Activated CD4-positive, alpha-beta T cell treated with anti-CD3 and anti-CD28 coated beads for 1 hour (primary cell): ENCODE measurements around the gene MPZL1.

Experiments used
- DNase-seq: peaks from one replicate; pipeline ENCODE4 v3.0.0-alpha.2; 2020

MPZL1 gene

GRCh38 chr1:167752219-167752985, 30.6 kb downstream of the MPZL1 start:
- no peak for DNase-seq

- DNase-seq: no peak
Measured at GRCh38 chr1:167755654-167756053, 33.9 kb downstream of the MPZL1 start.

DNA sequence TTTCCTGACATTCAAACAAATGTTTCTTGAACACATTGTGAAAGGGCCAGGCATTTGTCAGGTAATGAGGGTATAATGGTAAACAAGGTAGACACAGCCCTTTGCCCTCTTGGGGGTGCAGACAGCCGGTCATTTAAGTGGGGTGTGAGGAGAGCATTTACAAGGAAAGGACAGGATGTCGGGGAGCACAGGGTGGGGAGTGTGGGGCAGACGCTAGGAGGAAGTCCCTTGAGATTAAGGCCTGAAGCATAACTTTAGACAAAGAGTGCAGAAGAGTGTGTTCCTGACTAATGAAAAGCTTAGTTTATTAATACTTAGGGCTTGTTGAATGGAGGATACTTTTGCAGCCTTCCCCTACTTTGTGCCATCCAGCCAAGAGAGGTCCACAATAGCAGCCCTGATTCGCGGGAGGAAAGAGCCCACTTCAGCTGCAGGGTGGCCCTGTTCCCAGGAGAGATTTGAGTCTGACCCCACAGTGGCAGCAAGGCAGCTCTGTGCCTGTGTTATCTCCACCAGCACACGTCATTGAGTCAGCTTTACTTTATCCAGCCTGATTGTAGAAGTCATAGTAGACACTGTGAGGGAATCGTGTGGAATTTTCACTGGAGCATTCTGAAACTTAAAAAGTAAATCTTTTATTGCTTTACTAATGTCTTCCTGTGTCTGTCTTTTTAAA, 35.1 kb downstream of the MPZL1 start:
- DNase-seq: no peak

GRCh38 chr1:167757433-167758309, 35.9 kb downstream of the MPZL1 start:
- no peak for DNase-seq

DNA sequence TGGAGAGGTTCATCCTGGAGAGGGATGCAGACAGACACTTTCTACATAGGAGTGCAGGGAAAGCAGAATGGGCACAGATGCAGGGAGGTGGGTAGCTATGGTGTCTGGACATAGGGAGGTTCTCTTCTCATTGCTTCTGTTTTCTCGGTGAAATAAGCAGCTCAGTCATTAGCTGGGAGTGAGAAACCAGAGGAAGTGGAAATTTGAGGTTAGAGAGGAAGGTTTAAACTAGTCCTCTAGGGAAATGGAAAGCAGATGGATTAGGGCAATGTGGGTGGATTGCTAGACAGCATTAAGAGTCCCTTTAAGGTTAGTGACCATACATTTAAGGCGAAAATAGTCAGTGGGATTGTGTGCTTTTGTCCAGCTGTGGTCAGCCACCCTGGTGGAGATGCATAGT, 39.6 kb downstream of the MPZL1 start:
- DNase-seq: no peak

GRCh38 chr1:167762061-167762746, 40.4 kb downstream of the MPZL1 start:
- DNase-seq: no peak

DNA sequence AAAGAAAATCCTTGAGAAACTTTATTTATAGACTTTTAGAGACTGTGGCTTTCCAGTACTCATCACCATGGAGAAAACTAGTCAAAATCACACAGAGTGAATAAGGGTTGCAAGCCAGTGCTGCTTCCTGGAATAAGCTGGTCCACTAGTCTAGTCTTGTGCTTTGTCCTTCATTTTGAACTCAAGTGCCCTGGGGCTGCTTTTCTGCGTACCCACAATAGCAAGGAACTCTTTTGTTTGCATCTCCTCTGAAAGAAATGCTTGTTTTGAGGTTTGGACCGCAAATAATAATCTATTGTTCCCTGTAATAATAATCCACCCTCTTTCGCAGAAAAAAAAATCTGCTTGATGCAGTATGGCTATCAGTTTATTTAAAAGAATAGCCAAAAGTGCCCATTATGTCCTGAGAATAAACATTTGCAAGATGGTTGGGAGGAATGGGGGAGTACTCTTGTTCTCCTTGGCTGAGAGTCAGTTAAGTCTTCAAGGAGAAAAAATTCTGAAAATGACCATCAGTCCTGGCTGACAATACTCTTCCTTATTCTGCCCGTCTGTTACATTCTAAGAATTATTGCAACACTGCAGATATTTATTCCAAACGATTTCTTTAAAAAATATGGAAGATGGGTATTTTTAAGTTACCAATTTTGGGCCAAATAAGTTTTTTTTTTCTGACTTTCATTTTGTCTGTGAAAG, 41.9 kb downstream of the MPZL1 start:
- DNase-seq: no peak

- DNase-seq: no peak
Measured at GRCh38 chr1:167764458-167765330, 42.9 kb downstream of the MPZL1 start.

GRCh38 chr1:167765496-167765895, 43.7 kb downstream of the MPZL1 start:
- DNase-seq: no peak

DNA sequence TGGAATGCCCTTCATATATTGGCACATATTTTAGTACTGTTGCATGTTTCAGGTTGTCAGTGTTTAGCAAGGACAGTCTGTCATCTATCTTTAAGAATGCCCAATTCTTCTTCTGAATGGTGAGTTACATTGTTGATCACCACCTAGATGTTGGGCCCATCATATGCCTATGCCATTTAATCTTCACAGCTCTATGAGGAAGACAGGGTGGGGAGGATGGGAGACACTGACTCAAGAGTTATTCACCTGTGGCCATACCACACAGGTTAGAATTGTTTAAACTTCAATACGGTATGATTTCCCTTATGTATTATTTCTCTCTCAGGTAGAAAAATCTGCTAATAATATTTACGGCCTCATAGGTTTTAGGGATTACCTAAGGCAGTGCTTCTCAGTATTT, 44.8 kb downstream of the MPZL1 start:
- no peak for DNase-seq

DNA sequence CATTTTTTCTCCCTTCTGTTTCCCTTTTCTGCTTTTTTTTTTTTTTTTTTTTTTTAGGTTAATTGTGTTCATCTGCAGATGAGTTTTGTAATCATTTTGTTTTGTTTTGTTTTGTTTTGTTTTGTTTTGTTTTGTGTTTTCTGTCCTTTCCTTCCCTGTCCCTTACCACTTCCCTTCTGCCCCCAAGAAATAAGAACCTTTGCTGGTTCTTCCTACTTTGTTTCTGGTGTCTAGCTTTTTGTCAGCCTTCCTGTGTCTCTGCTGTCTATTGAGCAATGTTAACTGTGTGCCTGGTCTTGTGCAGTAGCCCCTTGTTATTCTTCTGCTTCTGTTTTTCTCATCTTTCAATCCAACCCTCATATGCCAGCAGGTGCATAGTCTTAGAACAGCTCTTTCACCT, 46.0 kb downstream of the MPZL1 start:
- no peak for DNase-seq

DNA sequence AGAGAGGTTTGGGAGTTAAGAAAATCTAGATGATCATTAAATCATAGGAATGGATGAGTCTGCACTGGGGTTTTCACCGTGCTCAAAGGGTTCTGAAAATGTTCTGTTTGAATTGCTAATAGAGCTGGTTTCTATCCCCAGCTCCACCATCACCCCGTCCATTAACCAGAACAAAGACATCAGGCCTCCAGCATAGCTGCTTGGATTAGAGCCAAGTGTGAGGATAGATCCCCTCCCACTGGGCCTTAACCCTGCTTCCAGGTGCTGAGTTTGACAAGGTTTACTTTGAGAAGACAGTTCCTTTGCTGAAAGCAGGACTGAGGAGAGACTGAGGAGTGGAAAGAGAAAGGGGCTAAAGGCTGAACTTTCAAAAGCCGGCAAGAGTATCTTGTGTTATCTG, 48.3 kb downstream of the MPZL1 start:
- no peak for DNase-seq

DNA sequence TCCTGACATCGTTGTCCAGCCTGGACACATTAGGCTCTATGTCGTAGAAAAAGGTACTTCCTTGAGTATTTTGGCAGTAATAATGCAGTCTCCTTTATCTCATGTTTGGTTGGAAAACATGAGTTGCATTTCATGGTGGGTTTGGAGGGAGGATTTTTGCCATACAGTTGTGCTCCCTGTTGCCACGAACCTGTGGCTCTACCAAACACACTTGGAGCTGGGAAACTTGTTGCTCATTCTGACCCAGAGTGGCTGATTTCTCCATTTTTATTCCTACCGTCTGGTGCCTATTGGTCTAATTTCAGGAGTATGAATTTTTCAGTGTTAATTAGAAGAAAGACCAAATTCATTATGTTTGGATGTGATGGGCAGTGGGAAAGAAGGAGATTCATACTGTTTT, 50.7 kb downstream of the MPZL1 start:
- DNase-seq: no peak

- no peak for DNase-seq
Measured at GRCh38 chr1:167773516-167773915, 51.7 kb downstream of the MPZL1 start.

- no peak for DNase-seq
Measured at GRCh38 chr1:167774710-167775109, 52.9 kb downstream of the MPZL1 start.

- DNase-seq: no peak
Measured at GRCh38 chr1:167775178-167775577, 53.4 kb downstream of the MPZL1 start.

DNA sequence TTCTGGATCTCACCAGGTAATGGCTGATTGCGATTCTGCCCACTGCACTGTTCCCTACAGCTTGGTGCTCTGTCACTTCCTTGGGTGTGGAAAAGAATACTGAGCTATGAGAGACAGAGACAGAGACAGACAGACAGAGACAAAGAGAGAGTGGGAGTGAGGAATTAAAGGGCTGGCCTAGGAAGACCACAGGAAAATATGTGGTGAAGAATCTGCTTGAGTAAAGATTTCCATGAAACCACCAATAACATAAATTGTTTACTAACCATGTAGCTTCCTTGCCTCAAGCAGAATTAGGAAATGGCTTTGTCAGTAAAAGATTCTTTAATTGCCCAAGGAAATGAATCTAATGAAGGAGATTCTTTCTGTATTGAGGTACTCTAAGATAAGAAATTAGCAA, 54.4 kb downstream of the MPZL1 start:
- no peak for DNase-seq

GRCh38 chr1:167776616-167777268, 55.0 kb downstream of the MPZL1 start:
- DNase-seq: no peak

- no peak for DNase-seq
Measured at GRCh38 chr1:167777269-167777650, 55.5 kb downstream of the MPZL1 start.

DNA sequence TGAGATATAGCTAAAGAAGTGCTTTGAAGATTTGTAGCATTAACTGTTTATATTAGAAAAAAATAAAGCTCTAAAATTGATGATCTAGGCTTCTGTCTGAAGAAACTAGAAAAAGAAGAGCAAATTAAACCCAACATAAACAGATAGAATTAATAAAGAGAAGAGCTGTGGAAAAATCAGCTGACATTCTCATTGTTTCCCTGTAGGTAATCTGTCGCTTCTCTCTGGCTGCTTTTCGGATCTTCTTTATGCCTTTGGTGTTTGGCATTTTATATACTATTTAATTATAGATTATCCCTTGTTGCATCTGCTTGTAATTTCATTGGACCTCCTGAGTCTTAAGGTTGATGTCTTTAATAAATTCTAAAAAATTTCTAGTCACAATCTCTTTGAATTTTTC, 59.8 kb downstream of the MPZL1 start:
- no peak for DNase-seq

DNA sequence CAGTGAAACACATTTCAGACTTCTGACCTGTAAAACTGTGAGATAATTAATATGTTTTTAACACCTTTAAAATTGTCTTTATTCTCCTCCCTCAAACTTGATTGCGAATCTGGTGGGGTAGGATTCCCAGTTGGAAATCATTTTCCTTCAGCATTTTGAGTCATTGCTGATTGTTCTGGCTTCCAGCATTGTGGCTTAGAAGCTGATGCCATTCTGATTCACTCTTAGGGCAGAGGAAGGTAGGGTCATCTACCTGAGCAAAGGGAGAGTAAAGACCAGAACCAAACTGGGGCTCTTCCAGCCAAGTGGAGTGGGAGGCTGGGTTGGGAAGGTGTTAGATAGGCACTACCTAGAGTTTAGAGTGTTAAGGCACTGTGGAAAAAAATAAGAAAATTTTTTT, 61.2 kb downstream of the MPZL1 start:
- no peak for DNase-seq
